ENCODE measurements around the gene TMEM235. TPM values are rescaled to one million over a fixed set of nuclear protein-coding genes. Genes with fewer than 3 reads are reported as not detected.
A peak's percentile ranks its signal among the peaks of the same experiment; 100 is the strongest.
"Not testable (repeated sequence)": the region's sequence is repeated elsewhere in the genome, so short reads cannot be mapped to it uniquely, and the experiment has no call there.

The TMEM235 gene
- total RNA-seq, 6 experiments from 2014 or later, result not detected

DNA sequence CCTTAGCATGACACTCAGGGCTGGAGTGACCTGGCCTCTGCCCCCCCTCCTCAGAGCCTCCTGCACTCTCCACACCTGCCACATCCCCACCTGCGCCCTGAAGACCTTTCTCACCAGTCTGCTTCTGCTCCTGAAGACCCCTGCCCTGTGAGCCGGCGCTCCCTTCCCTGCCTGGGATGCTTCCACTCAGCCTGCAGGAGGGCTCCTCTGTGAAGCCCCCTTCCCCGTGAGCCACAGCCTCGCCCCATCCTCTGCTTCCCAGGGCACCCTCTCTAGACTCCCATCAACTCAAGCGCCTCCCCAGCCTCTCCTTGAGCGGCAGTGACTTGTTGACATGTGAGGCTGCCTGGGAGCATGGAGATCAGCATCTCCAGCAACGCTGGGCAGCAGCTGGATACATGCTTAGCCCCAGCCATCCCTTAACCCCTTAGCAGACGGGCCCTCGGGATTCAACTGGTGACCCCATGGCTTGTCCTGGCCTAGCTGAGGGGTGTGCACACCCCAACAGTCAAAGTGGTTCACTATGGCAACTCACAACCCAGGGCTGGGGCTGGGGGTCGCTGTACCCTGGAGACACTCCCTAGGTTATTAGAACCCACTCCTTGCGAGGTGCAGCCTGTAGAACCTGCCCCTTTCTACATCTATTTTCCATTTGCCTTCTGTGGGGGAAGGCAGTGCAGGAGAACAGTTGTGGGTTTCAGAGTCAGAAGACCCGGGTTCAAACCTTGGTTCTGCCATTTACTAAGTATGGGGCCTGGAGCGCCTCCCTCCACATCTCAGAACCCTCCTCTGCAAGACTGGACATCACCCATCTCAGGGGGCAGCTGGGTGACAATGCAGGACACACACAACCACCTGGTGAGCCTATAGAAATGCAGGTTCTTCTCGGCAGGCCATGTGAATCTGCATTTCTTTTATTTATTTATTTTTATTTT is 21.5 kb downstream of the TMEM235 start:
- no peak overlapping the region for H3K27ac ChIP-seq
- intact Hi-C loops (cut with DNase I), result loop anchor here (5.0 to 10.0 kb wide), 2 partner anchors 78 to 81 kb away; no protein-coding TSS in a partner anchor
- DNase-seq (no peak), ATAC-seq (no peak)
- no peak overlapping the region for H3K4me3 ChIP-seq
- TF ChIP-seq, protein P1, sequence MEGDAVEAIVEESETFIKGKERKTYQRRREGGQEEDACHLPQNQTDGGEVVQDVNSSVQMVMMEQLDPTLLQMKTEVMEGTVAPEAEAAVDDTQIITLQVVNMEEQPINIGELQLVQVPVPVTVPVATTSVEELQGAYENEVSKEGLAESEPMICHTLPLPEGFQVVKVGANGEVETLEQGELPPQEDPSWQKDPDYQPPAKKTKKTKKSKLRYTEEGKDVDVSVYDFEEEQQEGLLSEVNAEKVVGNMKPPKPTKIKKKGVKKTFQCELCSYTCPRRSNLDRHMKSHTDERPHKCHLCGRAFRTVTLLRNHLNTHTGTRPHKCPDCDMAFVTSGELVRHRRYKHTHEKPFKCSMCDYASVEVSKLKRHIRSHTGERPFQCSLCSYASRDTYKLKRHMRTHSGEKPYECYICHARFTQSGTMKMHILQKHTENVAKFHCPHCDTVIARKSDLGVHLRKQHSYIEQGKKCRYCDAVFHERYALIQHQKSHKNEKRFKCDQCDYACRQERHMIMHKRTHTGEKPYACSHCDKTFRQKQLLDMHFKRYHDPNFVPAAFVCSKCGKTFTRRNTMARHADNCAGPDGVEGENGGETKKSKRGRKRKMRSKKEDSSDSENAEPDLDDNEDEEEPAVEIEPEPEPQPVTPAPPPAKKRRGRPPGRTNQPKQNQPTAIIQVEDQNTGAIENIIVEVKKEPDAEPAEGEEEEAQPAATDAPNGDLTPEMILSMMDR (IDR thresholded peaks at IDR 0.05), result no peak
- no peak for TF ChIP-seq POLR2A (IDR thresholded peaks at IDR 0.05)
- no peaks in the 10 kb centered on the region for H3K9me3 ChIP-seq
- H3K27me3 ChIP-seq, result no peaks in the 10 kb centered on the region
- peaks cover 0 to 16% (median 6%) of the 10 kb centered on the region in 4 donors for H3K4me1 ChIP-seq
- WGBS (ENCODE audit: insufficient coverage, low coverage, low lambda C conversion rate, missing lambda C conversion rate), result 84% methylated on average over 8 of the region's 15 CpGs
- no peaks in the 10 kb centered on the region for H3K36me3 ChIP-seq

DNA sequence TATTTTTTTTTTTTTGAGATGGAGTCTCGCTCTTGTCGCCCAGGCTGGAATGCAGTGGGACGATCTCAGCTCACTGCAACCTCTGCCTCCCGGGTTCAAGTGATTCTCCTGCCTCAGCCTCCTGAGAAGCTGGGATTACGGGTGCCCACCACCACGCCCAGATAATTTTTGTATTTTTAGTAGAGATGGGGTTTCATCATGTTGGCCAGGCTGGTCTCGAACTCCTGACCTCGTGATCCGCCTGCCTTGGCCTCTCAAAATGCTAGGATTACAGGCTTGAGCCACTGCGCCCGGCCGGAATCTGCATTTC is 22.2 kb downstream of the TMEM235 start:
- H3K4me1 ChIP-seq, result peaks cover 0 to 23% (median 6%) of the 10 kb centered on the region in 4 donors
- peak overlapping the region in 1 of 3 donors; percentile 90 for H3K27ac ChIP-seq
- not testable (repeated sequence) for H3K36me3 ChIP-seq, DNase-seq, H3K27me3 ChIP-seq, H3K9me3 ChIP-seq, ATAC-seq
- 78% methylated on average over 8 of the region's 12 CpGs for WGBS (ENCODE audit: insufficient coverage, low coverage, low lambda C conversion rate, missing lambda C conversion rate)
- intact Hi-C loops (cut with DNase I), result loop anchor here (5.0 to 10.0 kb wide), 2 partner anchors 79 to 81 kb away; no protein-coding TSS in a partner anchor
- peak overlapping the region in 2 of 3 donors; percentile 98 to 99 for H3K4me3 ChIP-seq

DNA sequence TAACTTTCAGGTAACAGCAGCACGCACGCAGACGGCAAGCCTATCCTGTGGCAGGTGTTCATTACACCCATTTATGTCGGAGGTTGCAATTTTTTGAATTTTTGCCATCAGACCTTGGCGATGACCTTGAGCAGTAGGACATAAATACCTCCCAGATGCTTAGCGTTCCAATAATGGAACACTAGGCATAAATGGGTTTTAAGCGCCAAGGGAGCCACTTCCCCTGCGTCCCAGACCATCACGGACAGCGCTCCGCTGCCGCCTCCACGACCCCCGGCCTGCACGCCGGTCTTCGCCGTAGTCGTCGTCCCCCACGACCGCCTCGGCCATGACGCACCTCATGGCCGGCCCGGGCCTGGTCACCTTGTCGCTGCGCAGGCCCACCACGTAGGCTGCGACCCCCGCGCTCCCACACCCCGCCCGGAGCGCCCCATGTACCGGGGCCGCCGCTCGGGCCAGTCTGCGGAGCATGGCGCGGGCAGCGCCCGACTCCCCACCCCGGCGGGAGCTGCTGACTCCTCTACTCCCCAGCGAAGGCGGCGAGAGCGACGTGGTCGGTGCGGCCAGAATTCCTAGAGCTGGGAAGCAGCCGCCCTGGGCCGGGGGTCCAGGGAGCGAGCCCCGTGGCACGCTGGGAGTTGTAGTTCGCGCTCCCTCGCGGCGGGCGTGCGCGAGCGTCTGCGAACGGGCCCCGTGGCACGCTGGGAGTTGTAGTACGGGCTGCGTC is 22.7 kb downstream of the TMEM235 start:
- Histone ChIP-seq H3K27ac (peak overlapping the region; percentile 86 to 90 (median 87)), H3K36me3 (no peaks in the 10 kb centered on the region), H3K27me3 (no peaks in the 10 kb centered on the region), H3K9me3 (no peaks in the 10 kb centered on the region), H3K4me1 (peaks cover 0 to 25% (median 6%) of the 10 kb centered on the region in 4 donors), H3K4me3 (peak overlapping the region; percentile 96 to 99 (median 98))
- ATAC-seq (peak; percentile 65 to 79 (median 78)), DNase-seq (peak; percentile 88 to 90 (median 89))
- TF ChIP-seq, protein P1 (IDR thresholded peaks at IDR 0.05), result no peak
- TF ChIP-seq POLR2A (IDR thresholded peaks at IDR 0.05), result peak; percentile 47
- intact Hi-C loops (cut with DNase I), result loop anchor here (5.0 to 10.0 kb wide), 2 partner anchors 79 to 82 kb away; no protein-coding TSS in a partner anchor
- 0% methylated on average over 2 of the region's 73 CpGs for WGBS (ENCODE audit: insufficient coverage, low coverage, low lambda C conversion rate, missing lambda C conversion rate)

DNA sequence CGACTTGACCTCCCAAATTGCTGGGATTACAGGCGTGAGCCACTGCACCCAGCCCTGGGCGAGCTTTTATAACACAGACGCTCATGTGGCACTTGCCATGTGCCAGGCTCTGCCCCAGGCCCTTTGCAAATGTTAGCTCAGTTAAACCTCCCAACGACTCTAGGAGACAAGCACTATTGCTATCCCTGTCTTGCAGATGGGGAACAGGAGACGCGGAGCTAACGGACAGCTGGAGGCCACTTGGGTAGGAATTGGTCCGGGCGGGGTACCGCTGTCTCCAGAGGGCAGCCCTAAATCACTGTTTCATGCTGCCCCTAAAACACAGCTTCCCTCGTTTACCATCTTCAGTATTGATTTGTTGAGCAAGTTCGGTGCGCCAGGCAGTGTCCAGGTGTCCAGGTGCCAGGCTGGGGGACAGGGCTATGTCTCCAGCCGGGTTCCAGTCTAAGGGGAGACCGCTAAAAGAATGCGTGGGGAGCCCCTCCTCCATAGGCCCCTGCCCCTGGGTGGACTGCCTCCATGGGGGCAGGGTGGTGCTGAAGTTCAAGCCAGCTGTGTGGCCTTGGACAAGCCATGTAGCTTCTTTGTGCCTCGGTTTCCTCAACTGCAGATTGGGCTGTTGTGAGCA is 23.7 kb downstream of the TMEM235 start:
- Histone ChIP-seq H3K27me3 (no peaks in the 10 kb centered on the region), H3K4me3 (no peak overlapping the region), H3K9me3 (no peaks in the 10 kb centered on the region), H3K27ac (no peak overlapping the region), H3K36me3 (no peaks in the 10 kb centered on the region), H3K4me1 (peaks cover 0 to 25% (median 6%) of the 10 kb centered on the region in 4 donors)
- TF ChIP-seq, protein P1 (IDR thresholded peaks at IDR 0.05), result no peak
- no peak for TF ChIP-seq POLR2A (IDR thresholded peaks at IDR 0.05)
- DNase-seq (no peak), ATAC-seq (no peak)
- intact Hi-C loops (cut with DNase I), result loop anchor here in 1 of 2 donors (10.0 kb wide), 1 partner anchor 80 kb away; no protein-coding TSS in a partner anchor
- 30% methylated on average over 2 of the region's 18 CpGs for WGBS (ENCODE audit: insufficient coverage, low coverage, low lambda C conversion rate, missing lambda C conversion rate)
